AG09309 (cell line): Measurements from ENCODE around the gene DHRSX.

Experiments used
- DNase-seq: peaks from one replicate; pipeline ENCODE4 v3.0.0-alpha.2; 2010; ENCODE audit warnings: low read depth
- H3K4me3 ChIP-seq: 2 replicates; pipeline ENCODE4 v1.5.1; 2011; ENCODE audit warnings: mild to moderate bottlenecking, low read depth, low read length, moderate library complexity; ENCODE audit not compliant: control insufficient read depth
- TF ChIP-seq, protein P1 (sequence below): IDR thresholded peaks from 2 replicates; pipeline ENCODE4 v1.5.1; 2011; ENCODE audit warnings: mild to moderate bottlenecking, low read depth, low read length, inconsistent platforms; ENCODE audit not compliant: insufficient read depth, control insufficient read depth; ENCODE audit errors: missing control alignments

The DHRSX gene

DNA sequence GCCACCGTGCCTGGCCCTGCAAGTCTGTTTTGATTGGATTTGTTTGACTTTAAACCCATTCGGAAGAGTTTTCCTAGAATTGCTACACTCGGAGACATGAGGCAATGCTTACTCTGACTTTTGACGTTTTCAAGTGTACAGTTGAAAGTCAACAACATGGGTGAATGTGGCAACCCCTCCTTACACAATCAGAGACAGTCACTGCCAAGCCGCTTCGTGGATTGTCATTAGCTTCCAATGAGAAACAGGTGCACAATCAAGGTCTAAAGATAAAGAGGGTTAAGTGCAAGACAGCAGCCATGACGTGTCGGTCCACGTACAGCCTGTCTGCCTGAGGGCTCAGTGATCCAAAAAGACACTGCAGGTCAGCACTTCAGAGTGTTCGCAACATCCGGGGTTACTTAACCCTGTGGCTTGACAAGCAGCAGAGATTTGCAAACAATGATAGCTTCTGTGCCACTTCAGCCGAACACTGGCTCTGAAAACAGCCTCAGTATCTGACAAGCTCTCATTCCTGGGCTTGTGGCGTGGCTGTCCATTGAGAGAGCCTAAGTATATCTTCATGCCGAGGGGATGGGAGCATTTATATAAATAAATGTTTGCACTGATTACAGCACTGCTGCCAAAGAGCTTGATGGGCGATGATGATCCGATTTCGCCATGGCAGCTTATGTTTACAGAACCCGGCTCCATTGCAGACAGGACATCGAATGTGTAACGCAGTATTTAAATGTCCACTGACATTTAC lies 180.0 kb downstream of the DHRSX start:
- TF ChIP-seq, protein P1, sequence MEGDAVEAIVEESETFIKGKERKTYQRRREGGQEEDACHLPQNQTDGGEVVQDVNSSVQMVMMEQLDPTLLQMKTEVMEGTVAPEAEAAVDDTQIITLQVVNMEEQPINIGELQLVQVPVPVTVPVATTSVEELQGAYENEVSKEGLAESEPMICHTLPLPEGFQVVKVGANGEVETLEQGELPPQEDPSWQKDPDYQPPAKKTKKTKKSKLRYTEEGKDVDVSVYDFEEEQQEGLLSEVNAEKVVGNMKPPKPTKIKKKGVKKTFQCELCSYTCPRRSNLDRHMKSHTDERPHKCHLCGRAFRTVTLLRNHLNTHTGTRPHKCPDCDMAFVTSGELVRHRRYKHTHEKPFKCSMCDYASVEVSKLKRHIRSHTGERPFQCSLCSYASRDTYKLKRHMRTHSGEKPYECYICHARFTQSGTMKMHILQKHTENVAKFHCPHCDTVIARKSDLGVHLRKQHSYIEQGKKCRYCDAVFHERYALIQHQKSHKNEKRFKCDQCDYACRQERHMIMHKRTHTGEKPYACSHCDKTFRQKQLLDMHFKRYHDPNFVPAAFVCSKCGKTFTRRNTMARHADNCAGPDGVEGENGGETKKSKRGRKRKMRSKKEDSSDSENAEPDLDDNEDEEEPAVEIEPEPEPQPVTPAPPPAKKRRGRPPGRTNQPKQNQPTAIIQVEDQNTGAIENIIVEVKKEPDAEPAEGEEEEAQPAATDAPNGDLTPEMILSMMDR, result no peak
- DNase-seq, result peak; percentile 73
- H3K4me3 ChIP-seq, result no peak overlapping the region

DNA sequence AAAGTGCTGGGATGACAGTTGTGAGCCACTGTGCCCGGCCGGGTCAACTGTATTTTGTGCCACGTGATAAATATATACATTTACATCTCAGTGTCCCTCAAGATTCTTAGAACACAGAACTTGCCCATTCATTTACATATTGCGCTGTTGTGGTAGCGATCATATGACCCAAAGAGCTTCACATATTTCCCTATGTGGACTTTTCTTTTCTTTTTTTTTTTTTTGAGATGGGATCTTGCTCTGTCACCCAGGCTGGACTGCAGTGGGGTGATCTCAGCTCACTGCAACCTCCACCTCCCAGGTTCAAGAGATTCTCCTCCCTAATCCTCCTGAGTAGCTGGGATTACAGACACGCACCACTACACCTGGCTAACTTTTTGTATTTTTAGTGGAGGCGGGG lies 180.7 kb downstream of the DHRSX start:
- DNase-seq, result no peak
- no peak overlapping the region for H3K4me3 ChIP-seq
- TF ChIP-seq, protein P1, result no peak

DNA sequence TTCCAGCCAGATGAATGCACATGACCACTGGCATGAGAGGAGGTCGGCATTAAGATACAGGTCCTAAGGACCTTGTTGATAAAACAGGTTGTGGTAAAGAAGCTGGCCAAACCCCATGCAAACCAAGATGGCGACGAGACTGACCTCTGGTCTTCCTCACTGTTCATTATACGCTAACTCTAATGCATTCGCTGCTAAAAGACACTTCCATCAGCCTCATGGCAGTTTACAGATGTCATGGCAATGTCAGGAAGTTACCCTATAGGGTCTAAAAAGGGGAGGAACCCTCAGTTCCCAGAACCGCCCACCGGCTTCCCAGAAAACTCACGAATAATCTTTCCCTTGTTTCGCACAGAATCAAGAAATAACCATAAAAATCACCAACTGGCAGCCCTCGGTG lies 182.4 kb downstream of the DHRSX start:
- DNase-seq, result no peak
- no peak overlapping the region for H3K4me3 ChIP-seq
- TF ChIP-seq, protein P1, result no peak

DNA sequence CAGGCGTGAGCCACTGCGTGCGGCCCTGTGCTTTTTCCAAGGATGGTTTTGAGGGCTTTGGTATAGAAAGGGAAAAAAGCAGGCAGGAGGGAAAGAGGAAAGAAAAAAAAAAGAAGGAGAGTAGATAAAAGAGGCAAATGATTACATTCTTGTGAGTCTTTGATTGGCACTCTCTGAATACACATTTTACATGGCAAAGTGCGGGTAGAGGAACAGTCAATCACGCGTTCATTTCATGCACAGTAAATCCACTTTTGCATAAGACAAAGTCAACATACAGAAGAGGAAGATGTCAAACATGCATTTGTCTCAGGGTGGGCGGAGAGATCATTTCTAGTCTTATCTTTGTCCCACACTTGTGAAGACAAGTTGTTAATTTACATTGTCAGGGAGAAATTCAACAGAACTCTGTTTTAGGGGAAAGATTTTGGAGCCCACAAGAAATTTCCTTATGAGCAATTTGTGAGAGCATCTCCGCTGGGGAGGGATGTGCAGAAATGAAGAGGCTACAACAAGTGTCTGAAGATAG lies 183.2 kb downstream of the DHRSX start:
- TF ChIP-seq, protein P1, result no peak
- no peak for DNase-seq
- H3K4me3 ChIP-seq, result no peak overlapping the region

DNA sequence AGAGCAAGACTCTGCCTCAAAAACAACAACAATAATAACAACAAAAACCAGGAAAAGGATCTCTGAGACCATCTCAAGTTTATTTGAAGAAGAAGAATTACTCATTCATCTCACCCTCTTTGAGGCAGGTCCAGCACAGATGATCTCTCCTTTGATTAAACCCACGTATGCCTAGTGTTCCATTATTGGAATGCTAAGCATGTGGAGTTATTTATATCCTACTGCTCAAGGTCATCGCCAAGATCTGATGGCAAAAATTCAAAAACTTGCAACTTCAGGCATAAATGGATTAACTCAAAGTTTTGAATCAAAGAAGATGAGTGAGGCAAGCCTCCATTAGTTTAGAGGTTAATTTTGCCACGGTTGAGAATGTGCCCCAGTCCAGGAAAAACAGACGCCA lies 184.2 kb downstream of the DHRSX start:
- TF ChIP-seq, protein P1, result no peak
- no peak for DNase-seq
- H3K4me3 ChIP-seq, result no peak overlapping the region

DNA sequence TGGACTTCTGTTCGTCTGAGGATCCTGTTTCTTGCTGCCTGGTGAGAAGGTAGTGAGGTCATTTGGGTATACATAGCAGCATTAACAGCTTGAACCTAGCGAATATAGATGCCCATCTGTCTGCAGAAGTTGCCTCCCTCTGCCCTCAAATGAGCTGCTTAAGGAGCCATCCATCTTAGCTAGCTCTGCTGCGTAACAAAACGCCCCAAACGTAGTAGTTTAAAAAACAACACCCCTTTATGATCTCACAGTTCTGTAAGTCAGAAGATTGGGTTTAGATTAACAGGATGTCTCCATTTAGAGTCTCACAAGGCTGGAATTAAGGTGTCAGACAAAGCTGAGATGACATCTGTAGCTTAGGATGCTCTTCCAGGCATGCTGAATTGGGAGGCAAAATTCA lies 185.3 kb downstream of the DHRSX start:
- DNase-seq, result no peak
- no peak overlapping the region for H3K4me3 ChIP-seq
- TF ChIP-seq, protein P1, result no peak

DNA sequence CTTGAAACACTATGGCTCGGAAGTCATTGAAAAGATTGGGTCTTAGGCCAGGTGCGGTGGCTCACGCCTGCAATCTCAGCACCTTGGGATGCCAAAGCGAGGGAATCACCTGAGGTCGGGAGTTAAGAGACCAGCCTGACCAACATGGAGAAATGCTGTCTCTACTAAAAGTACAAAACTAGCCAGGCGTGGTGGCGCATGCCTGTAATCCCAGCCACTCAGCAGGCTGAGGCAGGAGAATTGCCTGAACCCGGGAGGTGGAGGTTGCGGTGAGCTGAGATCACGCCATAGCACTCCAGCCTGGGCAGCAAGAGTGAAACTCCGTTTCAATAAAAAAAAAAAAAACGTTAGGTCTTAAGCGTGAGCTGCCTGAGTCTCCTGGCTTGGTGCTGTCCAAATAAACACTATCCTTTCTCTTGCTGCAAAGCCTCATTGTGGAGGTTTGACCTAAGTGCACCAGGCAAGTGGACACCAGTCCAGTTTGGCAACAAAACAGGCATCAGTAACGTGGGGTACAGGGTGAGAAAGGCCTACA lies 185.9 kb downstream of the DHRSX start:
- no peak overlapping the region for H3K4me3 ChIP-seq
- TF ChIP-seq, protein P1, result no peak
- no peak for DNase-seq
